Osteoblast (primary cell): ENCODE data around the gene SYNE1. TPM values are rescaled to one million over a fixed set of nuclear protein-coding genes. Genes with fewer than 3 reads are reported as not detected.
A peak's percentile ranks its signal among the peaks of the same experiment; 100 is the strongest.

Source experiments
- DNase-seq: peaks from one replicate; pipeline ENCODE4 v3.0.0; 2011; ENCODE audit warnings: low spot score, mixed read lengths; ENCODE audit not compliant: insufficient read length; ENCODE audit errors: missing footprints
- H2AFZ ChIP-seq: 2 replicates; pipeline ENCODE4 v1.6.0; 2011; ENCODE audit warnings: mild to moderate bottlenecking, low read length
- H3K27ac ChIP-seq: 2 replicates; pipeline ENCODE4 v1.5.1; 2011; ENCODE audit warnings: mild to moderate bottlenecking, low read depth, low read length, moderate library complexity
- H3K27me3 ChIP-seq: 2 replicates; pipeline ENCODE4 v1.6.0; 2012; ENCODE audit warnings: mild to moderate bottlenecking, control low read depth, inconsistent platforms, low read length, moderate library complexity; ENCODE audit not compliant: insufficient read depth
- H3K36me3 ChIP-seq: 2 replicates; pipeline ENCODE4 v1.5.1; 2011; ENCODE audit warnings: mild to moderate bottlenecking, low read length, control low read depth, moderate library complexity; ENCODE audit not compliant: insufficient read depth
- H3K4me1 ChIP-seq: 2 replicates; pipeline ENCODE4 v1.5.1; 2011; ENCODE audit warnings: mild to moderate bottlenecking, low read length, control low read depth, moderate library complexity; ENCODE audit not compliant: insufficient read depth
- H3K4me2 ChIP-seq: 2 replicates; pipeline ENCODE4 v1.6.0; 2011; ENCODE audit warnings: mild to moderate bottlenecking, low read length; ENCODE audit not compliant: insufficient read depth
- H3K4me3 ChIP-seq: fragments of 200-600 bp; sonication (generic); 3 replicates; pipeline ENCODE4 v1.5.1; 2012; ENCODE audit warnings: mild to moderate bottlenecking, low read length, inconsistent platforms; ENCODE audit not compliant: insufficient read depth
- H3K79me2 ChIP-seq: 2 replicates; pipeline ENCODE4 v1.6.0; 2012; ENCODE audit warnings: mild to moderate bottlenecking, low read length, control low read depth, inconsistent platforms; ENCODE audit not compliant: insufficient read depth
- H3K9me3 ChIP-seq: 2 replicates; pipeline ENCODE4 v1.5.1; 2011; ENCODE audit warnings: low read depth, low read length, control low read depth
- H4K20me1 ChIP-seq: 2 replicates; pipeline ENCODE4 v1.6.0; 2012; ENCODE audit warnings: mild to moderate bottlenecking, low read length, control low read depth; ENCODE audit not compliant: insufficient read depth
- CTCF ChIP-seq: IDR thresholded peaks from 2 replicates; pipeline ENCODE4 v1.5.1; 2011; ENCODE audit warnings: mild to moderate bottlenecking, low read depth, low read length, moderate library complexity; ENCODE audit errors: extremely low read depth
- total RNA-seq: library from RNA; depleted of rRNA; stranded (reverse); fragments of >200 nt; gene quantifications from 2 replicates; pipeline ENCODE4 v1.2.3, GENCODE V29; 2012

The SYNE1 gene
- total RNA-seq, 1 donor, result 240 TPM

GRCh38 chr6:152273002-152273401 is 364.2 kb downstream of the SYNE1 start:
- H3K27me3 ChIP-seq, result no peaks in the 10 kb centered on the region
- H3K4me1 ChIP-seq, result peaks cover 60% of the 10 kb centered on the region
- H3K4me2 ChIP-seq, result peak overlapping the region; percentile 69
- TF ChIP-seq CTCF, result no peak
- peaks cover 12% of the 10 kb centered on the region for H3K36me3 ChIP-seq
- DNase-seq, result peak; percentile 71
- no peaks in the 10 kb centered on the region for H3K9me3 ChIP-seq
- peak overlapping the region; percentile 73 for H3K27ac ChIP-seq
- H3K79me2 ChIP-seq, result no peaks in the 10 kb centered on the region
- peaks cover 10% of the 10 kb centered on the region for H4K20me1 ChIP-seq
- no peak overlapping the region for H3K4me3 ChIP-seq
- H2AFZ ChIP-seq, result no peak overlapping the region

GRCh38 chr6:152272486-152272885 is 364.7 kb downstream of the SYNE1 start:
- H3K4me1 ChIP-seq, result peaks cover 60% of the 10 kb centered on the region
- peak overlapping the region; percentile 73 for H3K27ac ChIP-seq
- H3K27me3 ChIP-seq, result no peaks in the 10 kb centered on the region
- peaks cover 7% of the 10 kb centered on the region for H3K36me3 ChIP-seq
- H4K20me1 ChIP-seq, result peaks cover 9% of the 10 kb centered on the region
- no peaks in the 10 kb centered on the region for H3K9me3 ChIP-seq
- no peak overlapping the region for H2AFZ ChIP-seq
- H3K4me3 ChIP-seq, result no peak overlapping the region
- H3K4me2 ChIP-seq, result peak overlapping the region; percentile 69
- no peak for DNase-seq
- no peaks in the 10 kb centered on the region for H3K79me2 ChIP-seq
- no peak for TF ChIP-seq CTCF

- Histone ChIP-seq H3K79me2 (no peaks in the 10 kb centered on the region), H4K20me1 (peaks cover 9% of the 10 kb centered on the region), H3K9me3 (no peaks in the 10 kb centered on the region), H3K27ac (peak overlapping the region; percentile 73), H2AFZ (no peak overlapping the region), H3K4me3 (peak overlapping the region; percentile 35), H3K36me3 (peaks cover 5% of the 10 kb centered on the region), H3K27me3 (no peaks in the 10 kb centered on the region), H3K4me2 (peak overlapping the region; percentile 69), H3K4me1 (peaks cover 60% of the 10 kb centered on the region)
- TF ChIP-seq CTCF, result no peak
- DNase-seq, result peak; percentile 48
Measured at GRCh38 chr6:152271776-152272464, 365.2 kb downstream of the SYNE1 start.

GRCh38 chr6:152270301-152270925 is 366.7 kb downstream of the SYNE1 start:
- H3K4me1 ChIP-seq, result peaks cover 60% of the 10 kb centered on the region
- H3K27me3 ChIP-seq, result no peaks in the 10 kb centered on the region
- H4K20me1 ChIP-seq, result peaks cover 9% of the 10 kb centered on the region
- no peaks in the 10 kb centered on the region for H3K79me2 ChIP-seq
- H3K27ac ChIP-seq, result peak overlapping the region; percentile 26
- peak; percentile 50 for DNase-seq
- peak overlapping the region; percentile 12 for H3K4me2 ChIP-seq
- H3K4me3 ChIP-seq, result no peak overlapping the region
- TF ChIP-seq CTCF, result no peak
- peaks cover 5% of the 10 kb centered on the region for H3K36me3 ChIP-seq
- H3K9me3 ChIP-seq, result no peaks in the 10 kb centered on the region
- no peak overlapping the region for H2AFZ ChIP-seq
